HG03060 (cell line): ENCODE results near the gene PYGM.

ENCODE experiments used
- ATAC-seq: cut with Tn5 transposase; IDR thresholded peaks from one replicate; pipeline ENCODE4 v1.9.1; 2021; ENCODE audit warnings: low read depth, moderate number of reproducible peaks; ENCODE audit not compliant: unreplicated experiment

The PYGM gene

GRCh38 chr11:64754919-64755662 is 4.7 kb downstream of the PYGM start:
- no peak for ATAC-seq

DNA sequence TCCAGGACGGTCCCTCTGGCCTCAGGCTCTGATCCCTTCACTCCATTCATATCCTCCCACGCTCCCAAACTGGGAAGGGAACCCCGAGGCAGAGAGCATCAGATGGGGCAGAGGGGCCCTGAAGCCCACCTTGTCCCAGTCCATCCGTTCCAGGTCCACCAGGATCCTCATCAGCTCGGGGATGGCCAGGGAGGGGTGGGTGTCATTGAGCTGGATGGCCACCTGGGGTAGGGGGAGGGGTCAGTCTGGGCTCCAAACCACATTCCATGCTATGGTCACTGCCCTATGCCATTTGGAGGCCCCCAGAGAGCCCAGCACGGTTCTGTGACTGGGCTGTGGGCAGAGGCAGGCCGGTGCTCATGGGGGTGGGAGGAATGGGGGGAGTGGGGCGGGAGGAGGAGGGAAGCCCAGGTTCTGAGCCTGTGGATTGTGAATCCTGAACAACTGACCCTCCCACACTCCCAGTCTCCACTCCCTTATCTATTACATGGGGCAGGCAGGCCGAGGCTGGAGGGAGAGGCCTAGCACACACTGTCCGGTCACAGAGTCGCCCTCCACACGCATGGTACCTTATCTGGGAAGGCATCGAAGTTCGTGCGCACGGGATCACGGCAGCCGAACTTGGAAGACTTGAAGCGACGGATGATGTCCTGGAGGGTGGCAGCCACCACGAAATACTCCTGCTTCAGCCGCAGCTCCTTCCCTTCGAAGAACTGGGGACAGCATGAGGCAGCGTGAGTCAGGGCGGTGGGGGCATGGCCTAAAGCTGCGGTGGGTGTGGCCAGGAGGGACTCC is 5.5 kb downstream of the PYGM start:
- ATAC-seq: no peak

GRCh38 chr11:64753380-64754123 is 6.2 kb downstream of the PYGM start:
- no peak for ATAC-seq

DNA sequence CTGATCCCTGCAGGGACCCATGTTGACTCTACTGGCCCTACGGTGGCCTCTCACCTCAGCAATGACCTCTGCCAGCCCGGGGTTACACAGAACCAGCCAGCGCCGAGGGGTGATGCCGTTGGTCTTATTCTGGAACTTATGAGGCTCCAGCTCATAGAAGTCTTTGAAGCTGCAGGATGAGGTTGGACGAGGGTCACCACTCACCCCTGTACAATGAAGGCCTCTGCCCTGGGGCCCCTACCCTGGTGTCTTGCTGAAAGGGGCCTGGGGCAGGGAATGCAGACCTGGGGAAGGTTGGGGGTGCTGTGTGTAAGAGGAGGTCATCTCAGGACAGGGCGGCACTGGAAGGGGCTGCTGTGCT is 6.8 kb downstream of the PYGM start:
- no peak for ATAC-seq

DNA sequence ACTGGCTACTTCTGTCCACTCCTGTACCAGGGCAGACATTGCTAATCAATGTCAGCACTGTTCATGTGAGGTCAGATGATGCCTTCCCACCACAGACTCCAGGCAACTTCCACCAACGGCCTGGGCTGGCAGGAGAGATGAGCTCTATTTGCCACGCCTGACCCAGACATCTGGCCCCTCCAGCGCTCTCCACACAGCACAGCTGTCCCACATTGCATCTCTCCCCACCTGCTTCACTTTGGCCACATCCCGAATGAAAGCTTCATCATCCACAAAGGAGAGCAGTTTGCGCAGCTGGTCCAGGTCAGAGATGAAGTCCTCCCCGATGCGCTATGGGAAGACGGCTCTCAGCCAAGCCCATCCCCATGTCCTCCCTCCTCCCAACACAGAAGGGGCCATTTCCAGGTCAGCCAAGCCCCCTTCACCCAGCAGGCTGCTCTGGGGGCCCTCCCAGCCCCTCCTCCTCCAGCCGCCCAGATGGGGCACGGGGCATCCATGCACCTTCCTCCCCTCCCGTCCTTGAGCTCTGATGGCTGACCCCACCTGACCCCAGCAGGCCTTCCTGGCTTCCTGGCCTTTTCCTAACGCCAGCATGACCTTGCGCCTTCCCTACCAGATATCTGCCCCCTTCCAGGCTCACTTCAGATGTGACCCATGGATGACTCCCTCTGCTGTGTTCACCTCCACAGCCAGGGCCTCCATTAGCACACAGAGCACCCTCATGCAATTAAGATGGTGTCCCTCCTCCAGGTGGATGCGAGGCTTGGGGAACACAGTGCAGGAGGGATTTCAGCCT is 7.4 kb downstream of the PYGM start:
- no peak for ATAC-seq

- no peak for ATAC-seq
These were observed 8.2 kb downstream of the PYGM start for GRCh38 chr11:64751580-64751979.

- no peak for ATAC-seq
These were observed 8.6 kb downstream of the PYGM start for GRCh38 chr11:64751136-64751535.

DNA sequence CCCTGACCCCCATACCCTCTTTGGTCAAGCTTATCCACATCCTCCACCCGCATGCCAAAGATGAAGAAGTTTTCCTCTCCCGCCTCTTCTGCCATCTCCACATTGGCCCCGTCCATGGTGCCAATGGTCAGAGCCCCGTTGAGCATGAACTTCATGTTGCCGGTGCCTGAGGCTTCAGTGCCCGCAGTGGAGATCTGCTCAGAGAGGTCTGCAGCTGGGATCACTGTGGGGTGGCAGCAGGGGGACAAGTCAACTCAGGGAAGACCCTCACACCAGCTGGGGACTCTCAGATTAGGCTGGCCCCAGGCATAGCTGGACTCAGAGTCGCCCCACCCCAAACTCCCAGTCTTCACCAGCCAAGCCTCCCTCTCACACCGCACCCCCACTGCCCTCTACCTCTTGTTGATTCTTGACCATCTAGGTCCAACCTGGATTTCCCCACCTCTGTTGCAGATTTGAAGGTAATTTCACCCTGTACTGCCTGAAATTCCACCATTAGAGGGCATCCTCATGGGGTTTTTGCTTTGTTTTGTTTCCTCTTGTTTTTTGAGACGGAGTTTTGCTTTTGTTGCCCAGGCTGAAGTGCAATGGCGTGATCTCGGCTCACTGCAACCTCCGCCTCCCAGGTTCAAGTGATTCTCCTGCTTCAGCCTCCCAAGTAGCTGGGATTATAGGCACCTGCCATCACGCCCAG is 9.3 kb downstream of the PYGM start:
- ATAC-seq: no peak

DNA sequence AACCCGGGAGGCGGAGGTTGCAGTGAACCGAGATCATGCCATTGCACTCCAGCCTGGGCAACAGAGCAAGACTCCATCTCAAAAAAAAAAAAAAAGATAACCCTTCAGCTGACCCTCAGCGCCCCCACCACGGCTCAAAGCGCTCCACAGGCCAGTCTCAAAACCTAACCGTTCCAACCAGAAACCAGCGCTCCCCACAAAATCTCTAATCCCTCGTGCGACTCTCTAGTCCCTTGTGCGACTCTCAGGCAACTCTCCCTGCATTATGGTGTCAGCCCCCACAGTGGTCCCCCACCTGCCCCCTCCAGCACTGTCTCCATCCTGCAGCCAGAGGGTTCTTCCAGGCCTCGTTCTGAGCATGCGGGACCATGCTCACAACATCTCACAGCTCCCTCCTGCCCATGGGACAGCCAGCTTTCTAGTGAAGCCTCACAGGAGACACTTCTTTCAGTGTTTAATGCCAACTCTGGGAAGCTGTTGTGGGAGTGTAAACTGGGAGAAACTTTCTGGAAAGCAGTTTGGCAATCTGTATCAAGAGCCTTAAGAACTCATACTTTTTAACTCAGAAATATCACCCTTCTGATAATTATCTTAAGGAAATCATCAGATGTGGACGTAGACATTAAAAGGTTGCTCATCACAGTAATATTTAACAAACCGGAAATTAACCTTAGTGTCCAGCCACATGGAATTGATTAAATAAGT is 11.7 kb downstream of the PYGM start:
- no peak for ATAC-seq

DNA sequence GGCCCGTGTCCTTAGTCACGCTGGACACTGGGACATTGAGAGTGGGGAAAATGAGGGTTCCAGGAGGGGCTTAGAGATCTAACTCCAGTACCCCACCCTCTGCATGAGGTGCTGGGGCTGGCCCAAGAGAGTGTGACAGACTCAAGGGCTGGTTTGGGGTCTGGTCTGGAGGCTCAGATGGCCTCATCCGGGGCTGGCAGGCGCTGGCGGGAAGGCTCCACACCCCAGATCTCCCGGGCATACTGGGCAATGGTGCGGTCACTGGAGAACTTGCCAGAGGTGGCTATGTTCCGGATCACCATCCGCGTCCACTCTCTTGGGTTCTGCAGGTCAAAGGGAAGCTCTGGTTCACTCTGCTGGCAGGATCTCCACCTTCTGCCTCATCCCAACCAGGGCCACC is 13.3 kb downstream of the PYGM start:
- no peak for ATAC-seq

GRCh38 chr11:64745521-64746328 is 14.0 kb downstream of the PYGM start:
- ATAC-seq: no peak

DNA sequence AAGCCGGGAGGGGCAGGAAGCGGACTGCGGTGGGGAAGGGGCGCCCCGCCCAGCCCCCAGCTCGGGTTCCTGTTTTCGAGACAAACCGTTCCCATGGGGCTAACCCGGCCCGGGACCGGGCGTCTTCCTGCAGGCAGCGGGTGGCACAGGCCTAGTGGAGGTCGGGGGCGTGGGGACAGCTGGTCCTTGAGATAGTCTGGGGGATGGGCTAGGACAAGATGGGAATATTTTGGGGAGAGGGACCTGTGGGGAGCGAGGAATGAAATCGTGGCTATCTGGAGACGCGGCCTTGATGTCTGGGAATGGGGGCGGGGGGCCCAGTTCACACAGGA is 14.6 kb downstream of the PYGM start:
- no peak for ATAC-seq

GRCh38 chr11:64744544-64745188 is 15.1 kb downstream of the PYGM start:
- ATAC-seq: no peak

GRCh38 chr11:64743591-64744543 is 15.9 kb downstream of the PYGM start, which contains the start of gene RASGRP2:
TSS of gene RASGRP2 (minus strand) at chr11:64744142. CDS start at chr11:64742866, 1,276 bp downstream.
- ATAC-seq: no peak

DNA sequence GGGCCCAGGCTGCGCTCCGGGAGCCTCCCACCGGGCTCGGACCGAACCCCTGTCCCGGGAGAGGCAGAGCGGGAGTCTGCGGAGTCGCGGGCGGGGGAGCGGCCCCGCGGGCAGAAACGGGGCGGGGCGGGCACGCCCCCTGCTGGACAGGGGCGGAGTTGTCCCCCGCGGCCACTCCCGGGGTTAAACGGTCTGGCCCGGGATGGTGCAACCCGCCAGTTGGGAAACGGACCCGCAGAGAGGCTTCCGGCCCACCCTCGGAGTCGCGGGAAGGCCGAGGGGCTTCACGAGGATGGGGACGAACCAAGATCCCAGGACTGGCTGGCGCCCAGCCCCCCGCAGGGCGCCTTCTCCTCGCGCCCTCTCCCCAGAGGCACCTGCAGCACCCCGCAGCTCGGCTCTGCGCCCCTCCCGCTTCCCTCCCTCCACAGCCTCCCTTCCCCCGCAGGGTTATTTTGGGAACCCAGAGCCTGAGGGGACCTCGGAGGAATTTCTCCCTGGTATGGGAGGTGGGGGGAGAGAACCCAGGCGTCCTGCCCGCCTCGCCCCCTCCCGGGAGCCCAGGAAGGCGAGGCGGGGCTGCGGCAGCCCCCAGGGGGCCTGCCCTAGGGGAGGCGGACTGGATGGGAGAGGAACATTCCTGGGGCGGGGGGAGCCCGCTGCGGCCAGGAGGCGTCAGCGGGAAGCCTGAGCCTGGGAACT is 16.7 kb downstream of the PYGM start:
- ATAC-seq: no peak

GRCh38 chr11:64742087-64742888 is 17.5 kb downstream of the PYGM start:
- no peak for ATAC-seq
